ENCODE data around the gene KRT40. TPM values are rescaled to one million over a fixed set of nuclear protein-coding genes. Genes with fewer than 3 reads are reported as not detected.

KRT40 gene
- total and polyA plus RNA-seq, 2 of the 8 experiments (the other 6 are each of a cell fraction or from before 2014, with no cell fraction given), result not detected

DNA sequence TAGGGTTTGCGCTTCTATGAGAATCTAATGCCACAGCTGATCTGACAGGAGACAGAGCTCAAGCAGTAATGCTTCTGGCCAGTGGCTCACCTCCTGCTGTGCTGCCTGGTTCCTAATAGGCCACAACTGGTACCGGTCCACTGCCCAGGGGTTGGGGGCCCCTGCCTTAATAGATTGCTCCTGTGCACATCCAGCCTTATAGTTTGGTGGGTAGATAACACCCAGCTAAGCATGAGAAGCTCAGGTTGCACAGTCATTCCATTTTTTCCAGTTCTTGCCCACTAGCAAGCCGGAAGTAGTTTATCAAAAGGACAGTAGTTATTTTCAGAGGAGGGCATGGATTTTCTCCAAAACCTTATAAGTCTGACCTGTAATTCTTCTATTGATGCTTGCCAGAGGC, 35.3 kb upstream of the KRT40 start:
- no peaks in the 10 kb centered on the region for H3K79me2 ChIP-seq (ENCODE audit: control insufficient read depth in 1 of 2, insufficient read depth in 2 of 2, low read length in 2 of 2)
- DNase-seq (ENCODE audit: low read depth in 1 of 2, low spot score in 2 of 2) (no peak), FAIRE-seq (no peak)
- H2BK5ac ChIP-seq (ENCODE audit: low read depth, low read length), result no peak overlapping the region
- POLR2A ChIA-PET (ENCODE audit: partially characterized antibody), result no interaction called here
- H3K79me1 ChIP-seq (ENCODE audit: low read depth, low read length), result no peaks in the 10 kb centered on the region
- H3K23ac ChIP-seq (ENCODE audit: insufficient read length), result no peak overlapping the region
- H3K4ac ChIP-seq (replicated peaks; ENCODE audit: insufficient read length, low read depth, low read length), result no peak overlapping the region
- TF ChIP-seq CTBP2 (IDR thresholded peaks at IDR 0.05; ENCODE audit: borderline replicate concordance, insufficient read depth, insufficient read length, low read length) (no peak), POLR2AphosphoS5 (IDR thresholded peaks at IDR 0.05; ENCODE audit: low read depth, low read length) (no peak), BRCA1 (IDR thresholded peaks at IDR 0.05; ENCODE audit: low read depth, low read length) (no peak), JUN (IDR thresholded peaks at IDR 0.05; ENCODE audit: low read depth, low read length) (no peak), CREB1 (IDR thresholded peaks at IDR 0.05) (no peak), PHF8 (conservative IDR thresholded peaks at IDR 0.05; ENCODE audit: low read depth, low read length) (no peak), BACH1 (IDR thresholded peaks at IDR 0.05; ENCODE audit: low read length) (no peak)
- TF ChIP-seq, protein P1, sequence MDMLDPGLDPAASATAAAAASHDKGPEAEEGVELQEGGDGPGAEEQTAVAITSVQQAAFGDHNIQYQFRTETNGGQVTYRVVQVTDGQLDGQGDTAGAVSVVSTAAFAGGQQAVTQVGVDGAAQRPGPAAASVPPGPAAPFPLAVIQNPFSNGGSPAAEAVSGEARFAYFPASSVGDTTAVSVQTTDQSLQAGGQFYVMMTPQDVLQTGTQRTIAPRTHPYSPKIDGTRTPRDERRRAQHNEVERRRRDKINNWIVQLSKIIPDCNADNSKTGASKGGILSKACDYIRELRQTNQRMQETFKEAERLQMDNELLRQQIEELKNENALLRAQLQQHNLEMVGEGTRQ (IDR thresholded peaks at IDR 0.05; ENCODE audit: low read length), result no peak
- TF ChIP-seq, protein P2, sequence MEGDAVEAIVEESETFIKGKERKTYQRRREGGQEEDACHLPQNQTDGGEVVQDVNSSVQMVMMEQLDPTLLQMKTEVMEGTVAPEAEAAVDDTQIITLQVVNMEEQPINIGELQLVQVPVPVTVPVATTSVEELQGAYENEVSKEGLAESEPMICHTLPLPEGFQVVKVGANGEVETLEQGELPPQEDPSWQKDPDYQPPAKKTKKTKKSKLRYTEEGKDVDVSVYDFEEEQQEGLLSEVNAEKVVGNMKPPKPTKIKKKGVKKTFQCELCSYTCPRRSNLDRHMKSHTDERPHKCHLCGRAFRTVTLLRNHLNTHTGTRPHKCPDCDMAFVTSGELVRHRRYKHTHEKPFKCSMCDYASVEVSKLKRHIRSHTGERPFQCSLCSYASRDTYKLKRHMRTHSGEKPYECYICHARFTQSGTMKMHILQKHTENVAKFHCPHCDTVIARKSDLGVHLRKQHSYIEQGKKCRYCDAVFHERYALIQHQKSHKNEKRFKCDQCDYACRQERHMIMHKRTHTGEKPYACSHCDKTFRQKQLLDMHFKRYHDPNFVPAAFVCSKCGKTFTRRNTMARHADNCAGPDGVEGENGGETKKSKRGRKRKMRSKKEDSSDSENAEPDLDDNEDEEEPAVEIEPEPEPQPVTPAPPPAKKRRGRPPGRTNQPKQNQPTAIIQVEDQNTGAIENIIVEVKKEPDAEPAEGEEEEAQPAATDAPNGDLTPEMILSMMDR (IDR thresholded peaks at IDR 0.05; ENCODE audit: control extremely low read depth in 1 of 3, insufficient read depth in 1 of 3, low read depth in 1 of 3, low read length in 3 of 3), result no peak
- no peak overlapping the region for H2BK15ac ChIP-seq (ENCODE audit: low read length)
- no peak overlapping the region for H3K14ac ChIP-seq (ENCODE audit: insufficient read length)
- H3K27me3 ChIP-seq (replicated peaks in 1 of 4; ENCODE audit: control insufficient read depth in 3 of 4, extremely low read depth in 1 of 4, insufficient read depth in 3 of 4, low read length in 3 of 4), result no peaks in the 10 kb centered on the region; a peak in 1 of 7 replicates
- no peaks in the 10 kb centered on the region for H3K23me2 ChIP-seq (ENCODE audit: low read depth, low read length)
- H3K56ac ChIP-seq (replicated peaks; ENCODE audit: insufficient read length, low read depth, low read length), result no peak overlapping the region
- H2BK120ac ChIP-seq (replicated peaks; ENCODE audit: low read depth, low read length), result no peak overlapping the region
- H2AFZ ChIP-seq (ENCODE audit: low read length), result no peak overlapping the region
- H2AK5ac ChIP-seq (ENCODE audit: low read depth, low read length), result no peak overlapping the region
- H4K20me1 ChIP-seq (replicated peaks in 1 of 2; ENCODE audit: control insufficient read depth in 1 of 2, insufficient read depth in 2 of 2, low read length in 2 of 2), result no peaks in the 10 kb centered on the region
- H3K18ac ChIP-seq (ENCODE audit: extremely low read depth, low read length), result no peak overlapping the region
- H3K9me3 ChIP-seq (ENCODE audit: insufficient read depth in 2 of 2, low read depth in 1 of 2, low read length in 1 of 2), result no peaks in the 10 kb centered on the region
- CTCF ChIA-PET (ENCODE audit: partially characterized antibody), result interaction anchor here (1.3 kb wide), 1 partner anchor 39 kb away, joined by 4 read pairs; no protein-coding TSS in a partner anchor
- no peaks in the 10 kb centered on the region for H3K36me3 ChIP-seq (ENCODE audit: control insufficient read depth in 2 of 4, insufficient read depth in 4 of 4, low read length in 3 of 4)
- H3K9ac ChIP-seq (replicated peaks in 1 of 4; ENCODE audit: extremely low read depth in 1 of 4, low read depth in 3 of 4, low read length in 3 of 4), result no peak overlapping the region
- H3K27ac ChIP-seq (ENCODE audit: low read depth, low read length), result no peak overlapping the region
- H4K91ac ChIP-seq (replicated peaks; ENCODE audit: insufficient read length, low read length), result no peak overlapping the region
- H3K4me3 ChIP-seq (ENCODE audit: extremely low read depth in 1 of 4, insufficient read depth in 2 of 4, low read depth in 3 of 4, low read length in 4 of 4), result no peak overlapping the region
- H3K4me1 ChIP-seq (replicated peaks in 1 of 4; ENCODE audit: control insufficient read depth in 3 of 4, insufficient read depth in 4 of 4, low read length in 3 of 4), result no peaks in the 10 kb centered on the region
- H4K5ac ChIP-seq (ENCODE audit: insufficient read length, low read depth, low read length), result no peak overlapping the region
- H2BK12ac ChIP-seq (ENCODE audit: low read depth, low read length), result no peak overlapping the region
- H3K4me2 ChIP-seq (ENCODE audit: insufficient read depth in 1 of 2, low read depth in 2 of 2, low read length in 2 of 2), result no peak overlapping the region
- no peak overlapping the region for H4K8ac ChIP-seq (ENCODE audit: extremely low read depth, insufficient read depth, low read length)
- no peak overlapping the region for H2BK20ac ChIP-seq (ENCODE audit: low read length)
- WGBS, 2 experiments (ENCODE audit: extremely low coverage in 1 of 2, insufficient coverage in 1 of 2, insufficient read length in 1 of 2, insufficient replicate concordance in 2 of 2, low coverage in 1 of 2, low lambda C conversion rate in 2 of 2, missing lambda C conversion rate in 1 of 2), result 91% methylated on average over 3 of the region's 3 CpGs; no CpG with 5 or more reads in 1 of the 2 experiments

Data from H1 (cell line).